ENCODE measurements around the gene CKB. TPM values are rescaled to one million over a fixed set of nuclear protein-coding genes. Genes with fewer than 3 reads are reported as not detected.
A peak's percentile ranks its signal among the peaks of the same experiment; 100 is the strongest.

Gene CKB
- total and polyA plus RNA-seq, 4 donors = 199 to 1,311 (median 755) TPM

DNA sequence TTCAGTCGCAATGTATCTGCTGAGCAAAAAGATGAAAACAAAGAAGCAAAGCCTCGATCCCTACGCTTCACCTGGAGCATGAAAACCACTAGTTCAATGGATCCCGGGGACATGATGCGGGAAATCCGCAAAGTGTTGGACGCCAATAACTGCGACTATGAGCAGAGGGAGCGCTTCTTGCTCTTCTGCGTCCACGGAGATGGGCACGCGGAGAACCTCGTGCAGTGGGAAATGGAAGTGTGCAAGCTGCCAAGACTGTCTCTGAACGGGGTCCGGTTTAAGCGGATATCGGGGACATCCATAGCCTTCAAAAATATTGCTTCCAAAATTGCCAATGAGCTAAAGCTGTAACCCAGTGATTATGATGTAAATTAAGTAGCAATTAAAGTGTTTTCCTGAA is 19.8 kb downstream of the CKB start:
- no peak for DNase-seq (ENCODE audit: low read depth in 4 of 6, low spot score in 6 of 6)
- WGBS (ENCODE audit: insufficient coverage) = 95% methylated on average over 13 of the region's 18 CpGs
- peaks cover 61% of the 10 kb centered on the region for H3K36me3 ChIP-seq (ENCODE audit: control insufficient read depth, insufficient read depth, low read length)
- H3K27ac ChIP-seq (ENCODE audit: low read depth, low read length) = no peak overlapping the region
- no peaks in the 10 kb centered on the region for H3K27me3 ChIP-seq (ENCODE audit: control insufficient read depth, insufficient read depth, low read length)
- peaks cover 7% of the 10 kb centered on the region for H3K4me1 ChIP-seq (ENCODE audit: control insufficient read depth, insufficient read depth, low read length)
- no peak overlapping the region for H3K4me3 ChIP-seq (ENCODE audit: low read depth, low read length)
- H3K9me3 ChIP-seq (ENCODE audit: control insufficient read depth, insufficient read depth, low read length) = no peaks in the 10 kb centered on the region

DNA sequence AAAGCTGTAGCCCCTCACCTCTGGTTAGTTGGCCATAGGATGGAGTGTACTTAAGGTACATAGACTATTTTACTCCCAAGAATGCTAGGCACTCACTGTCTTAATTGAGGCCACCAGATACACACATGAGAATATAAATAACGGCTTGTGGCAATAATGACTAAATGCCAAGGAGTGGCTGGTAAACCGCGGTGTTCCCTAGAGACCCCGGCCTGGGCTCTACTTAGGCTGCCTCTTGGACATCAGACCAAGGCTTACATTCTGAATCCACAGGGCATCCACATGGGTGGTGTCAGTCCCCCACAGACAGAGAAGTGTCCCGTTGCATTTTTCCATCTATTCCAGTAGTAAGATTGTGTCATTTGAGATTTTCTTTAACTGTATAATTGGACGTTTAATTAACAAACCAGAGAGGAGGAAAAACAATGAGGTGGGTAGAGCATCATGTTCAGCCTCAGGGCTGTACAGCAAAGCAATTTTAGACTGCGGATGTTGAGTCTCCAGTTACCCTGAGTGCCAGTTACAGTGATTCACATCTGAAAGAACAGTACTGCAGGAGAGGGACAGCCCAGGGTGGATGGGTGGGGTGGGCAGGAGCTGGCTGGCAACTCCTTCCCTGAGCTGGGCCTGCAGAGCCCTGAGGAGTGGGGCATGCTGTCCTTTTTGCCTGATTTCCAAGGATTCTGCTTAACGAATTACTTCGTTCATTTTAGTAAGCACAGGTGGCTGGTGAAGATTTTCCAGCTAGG is 20.5 kb downstream of the CKB start:
- H3K36me3 ChIP-seq (ENCODE audit: control insufficient read depth, insufficient read depth, low read length) = peaks cover 60% of the 10 kb centered on the region
- 93% methylated on average over 8 of the region's 9 CpGs for WGBS (ENCODE audit: insufficient coverage)

DNA sequence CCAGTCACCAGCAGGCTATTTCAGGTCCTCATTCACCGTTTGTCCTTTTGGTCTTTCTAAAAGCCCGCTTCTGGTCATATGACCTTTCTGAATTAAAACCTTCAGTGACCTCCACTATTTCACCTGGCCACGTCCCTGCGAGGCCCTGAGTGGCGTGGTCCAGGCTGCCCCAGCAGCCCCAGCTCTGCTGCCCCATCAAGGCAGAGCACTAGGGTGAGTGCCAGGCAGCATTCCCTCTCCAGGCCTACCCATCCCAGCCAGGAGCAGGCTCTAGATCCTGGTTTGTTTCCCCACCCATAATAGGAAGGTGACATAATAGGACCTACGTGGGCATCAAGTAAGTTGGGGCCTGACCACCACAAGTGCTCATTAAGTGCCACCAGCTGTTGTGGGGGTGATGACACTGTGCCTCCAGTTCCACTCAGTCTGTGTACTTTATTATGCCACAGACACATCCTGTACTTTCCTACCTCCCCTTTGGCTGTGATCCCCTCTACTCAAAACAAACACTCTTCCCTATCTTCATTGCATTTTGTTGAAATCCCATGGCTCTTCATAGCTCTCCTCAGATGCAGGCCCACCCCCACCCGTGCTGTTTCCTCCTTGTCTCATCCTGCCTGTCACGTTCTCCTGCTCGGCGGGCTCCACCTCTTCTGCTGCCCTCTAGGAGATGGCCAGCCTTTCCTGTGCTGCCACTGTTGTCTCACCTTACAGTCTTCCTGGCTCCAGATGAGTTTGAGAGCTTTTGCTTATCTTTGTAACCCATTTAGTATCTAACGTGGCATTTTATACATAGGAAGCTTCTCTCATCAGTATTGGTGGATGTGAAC is 21.4 kb downstream of the CKB start:
- H3K27ac ChIP-seq (ENCODE audit: low read depth, low read length) = no peak overlapping the region
- no peaks in the 10 kb centered on the region for H3K27me3 ChIP-seq (ENCODE audit: control insufficient read depth, insufficient read depth, low read length)
- H3K9me3 ChIP-seq (ENCODE audit: control insufficient read depth, insufficient read depth, low read length) = no peaks in the 10 kb centered on the region
- WGBS (ENCODE audit: insufficient coverage) = 82% methylated on average over 9 of the region's 11 CpGs
- peaks cover 55% of the 10 kb centered on the region for H3K36me3 ChIP-seq (ENCODE audit: control insufficient read depth, insufficient read depth, low read length)
- no peak for DNase-seq (ENCODE audit: low read depth in 4 of 6, low spot score in 6 of 6)
- peaks cover 7% of the 10 kb centered on the region for H3K4me1 ChIP-seq (ENCODE audit: control insufficient read depth, insufficient read depth, low read length)
- H3K4me3 ChIP-seq (ENCODE audit: low read depth, low read length) = no peak overlapping the region

More for the DNA sequence above, 20.5 kb downstream of the CKB start:
- H3K4me1 ChIP-seq (ENCODE audit: control insufficient read depth, insufficient read depth, low read length) = peaks cover 7% of the 10 kb centered on the region
- H3K9me3 ChIP-seq (ENCODE audit: control insufficient read depth, insufficient read depth, low read length) = no peaks in the 10 kb centered on the region
- H3K4me3 ChIP-seq (ENCODE audit: low read depth, low read length) = no peak overlapping the region
- no peak overlapping the region for H3K27ac ChIP-seq (ENCODE audit: low read depth, low read length)
- H3K27me3 ChIP-seq (ENCODE audit: control insufficient read depth, insufficient read depth, low read length) = no peaks in the 10 kb centered on the region
- DNase-seq (ENCODE audit: low read depth in 4 of 6, low spot score in 6 of 6) = no peak

DNA sequence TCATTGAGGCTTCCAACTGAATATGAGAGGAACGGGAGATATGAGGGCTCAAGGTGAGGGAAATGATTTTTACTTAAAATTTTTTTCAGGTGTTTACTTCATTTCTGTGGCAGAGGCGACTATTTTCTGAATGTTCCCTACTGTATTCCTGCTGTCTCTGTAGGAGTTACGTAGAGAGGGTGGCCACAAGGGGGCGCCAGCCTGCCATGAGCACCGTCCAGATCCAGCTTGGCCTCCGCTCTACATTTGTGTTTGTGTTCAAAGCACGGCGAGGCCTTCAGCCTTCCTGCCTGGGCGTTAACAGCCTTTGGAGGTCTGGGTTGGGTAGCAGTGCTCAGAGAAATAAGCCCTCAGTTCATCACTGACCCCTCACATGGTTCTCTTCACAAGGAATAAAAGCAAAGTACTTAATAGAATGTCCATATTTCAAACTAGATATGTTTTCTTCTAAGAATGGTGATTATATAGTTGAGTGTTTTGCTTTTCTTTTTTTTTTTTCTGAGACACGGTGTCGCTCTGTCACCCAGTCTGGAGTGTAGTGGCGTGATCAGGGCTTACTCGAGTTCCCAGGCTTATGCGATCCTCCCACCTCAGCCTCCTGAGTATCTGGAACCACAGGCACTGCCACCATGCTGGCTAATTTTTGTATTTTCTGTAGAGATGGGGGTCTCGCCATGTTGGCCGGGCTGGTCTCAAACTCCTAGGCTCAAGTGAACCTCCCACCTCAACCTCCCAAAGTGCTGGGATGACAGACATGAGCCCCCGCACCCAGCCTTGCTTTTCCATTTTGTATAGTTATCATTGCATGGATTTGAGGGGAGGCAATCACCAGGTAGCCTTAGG is 22.3 kb downstream of the CKB start:
- H3K36me3 ChIP-seq (ENCODE audit: control insufficient read depth, insufficient read depth, low read length) = peaks cover 52% of the 10 kb centered on the region
- WGBS (ENCODE audit: insufficient coverage) = 12% methylated on average over 3 of the region's 17 CpGs
- DNase-seq (ENCODE audit: low read depth in 4 of 6, low spot score in 6 of 6) = peak in 3 of 6 donors; percentile 81 to 95 (median 94)
- no peak overlapping the region for H3K4me3 ChIP-seq (ENCODE audit: low read depth, low read length)
- H3K4me1 ChIP-seq (ENCODE audit: control insufficient read depth, insufficient read depth, low read length) = peaks cover 7% of the 10 kb centered on the region
- no peaks in the 10 kb centered on the region for H3K27me3 ChIP-seq (ENCODE audit: control insufficient read depth, insufficient read depth, low read length)
- peak overlapping the region; percentile 55 for H3K27ac ChIP-seq (ENCODE audit: low read depth, low read length)
- no peaks in the 10 kb centered on the region for H3K9me3 ChIP-seq (ENCODE audit: control insufficient read depth, insufficient read depth, low read length)

DNA sequence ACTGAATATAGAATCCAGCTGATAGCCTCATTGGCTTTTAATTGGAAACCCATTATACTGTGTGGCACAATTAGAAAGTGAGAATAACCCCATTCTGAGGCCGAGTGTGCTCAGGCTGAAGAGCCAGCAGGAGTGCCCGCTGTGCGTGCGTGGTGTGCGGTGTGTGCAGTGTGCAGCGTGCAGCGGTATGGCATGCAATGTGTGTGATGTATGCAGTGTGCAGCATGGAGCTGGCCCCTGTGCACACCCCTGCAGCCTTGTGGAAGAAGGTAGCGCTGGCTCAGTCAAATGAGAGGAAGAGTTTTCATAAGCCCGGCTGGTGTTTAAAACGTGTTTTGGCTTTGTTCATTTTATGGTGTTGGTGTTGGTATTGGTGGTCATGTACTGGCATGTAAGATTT is 22.9 kb downstream of the CKB start:
- H3K36me3 ChIP-seq (ENCODE audit: control insufficient read depth, insufficient read depth, low read length) = peaks cover 51% of the 10 kb centered on the region

DNA sequence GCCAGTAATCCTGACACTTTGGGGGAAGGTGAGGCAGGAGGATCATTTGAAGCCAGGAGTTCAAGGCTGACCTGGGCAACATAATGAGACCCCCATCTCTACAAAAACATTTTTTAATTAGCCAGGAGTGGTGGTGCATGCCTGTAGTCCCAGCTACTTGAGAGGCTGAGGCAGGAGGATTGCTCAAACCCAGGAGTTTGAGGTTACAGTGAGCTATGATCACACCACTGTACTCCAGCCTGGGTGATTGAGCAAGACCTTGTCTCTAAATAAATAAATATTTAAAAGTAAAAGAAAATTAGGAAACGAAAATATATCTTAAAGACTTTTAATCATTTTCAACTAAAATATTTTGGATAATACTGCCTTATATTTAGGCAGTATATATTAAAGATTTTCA is 25.9 kb downstream of the CKB start:
- no peak overlapping the region for H3K4me3 ChIP-seq (ENCODE audit: low read depth, low read length)
- H3K9me3 ChIP-seq (ENCODE audit: control insufficient read depth, insufficient read depth, low read length) = no peaks in the 10 kb centered on the region
- peaks cover 7% of the 10 kb centered on the region for H3K4me1 ChIP-seq (ENCODE audit: control insufficient read depth, insufficient read depth, low read length)
- no CpG with 5 or more reads among the region's 1 CpG for WGBS (ENCODE audit: insufficient coverage)
- H3K36me3 ChIP-seq (ENCODE audit: control insufficient read depth, insufficient read depth, low read length) = peaks cover 45% of the 10 kb centered on the region
- no peaks in the 10 kb centered on the region for H3K27me3 ChIP-seq (ENCODE audit: control insufficient read depth, insufficient read depth, low read length)
- no peak for DNase-seq (ENCODE audit: low read depth in 4 of 6, low spot score in 6 of 6)
- no peak overlapping the region for H3K27ac ChIP-seq (ENCODE audit: low read depth, low read length)

More for the DNA sequence above, 22.9 kb downstream of the CKB start:
- Histone ChIP-seq H3K9me3 (ENCODE audit: control insufficient read depth, insufficient read depth, low read length) (no peaks in the 10 kb centered on the region), H3K27me3 (ENCODE audit: control insufficient read depth, insufficient read depth, low read length) (no peaks in the 10 kb centered on the region), H3K4me1 (ENCODE audit: control insufficient read depth, insufficient read depth, low read length) (peaks cover 7% of the 10 kb centered on the region), H3K27ac (ENCODE audit: low read depth, low read length) (no peak overlapping the region), H3K4me3 (ENCODE audit: low read depth, low read length) (no peak overlapping the region)
- WGBS (ENCODE audit: insufficient coverage) = 62% methylated on average over 10 of the region's 10 CpGs
- DNase-seq (ENCODE audit: low read depth in 4 of 6, low spot score in 6 of 6) = no peak

DNA sequence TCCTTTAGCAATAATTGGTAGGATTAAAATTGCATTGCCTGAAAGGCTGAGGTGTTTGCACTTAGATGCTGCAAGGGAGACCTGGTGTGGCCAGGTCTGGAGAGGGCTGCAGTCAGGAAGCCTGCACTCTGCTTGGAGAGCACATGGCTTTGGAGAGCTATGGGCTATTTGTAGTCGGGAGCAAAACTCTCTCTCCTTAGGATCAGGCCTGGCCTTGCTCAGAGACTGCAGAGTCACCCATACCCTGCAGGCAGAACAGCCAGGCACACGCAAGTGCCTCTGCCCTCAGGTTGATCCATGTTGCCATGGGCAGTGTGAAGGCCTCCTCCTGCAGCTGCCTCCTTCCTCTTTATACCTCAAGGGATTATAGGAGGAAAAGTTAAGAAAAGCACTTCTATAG is 26.8 kb downstream of the CKB start:
- Histone ChIP-seq H3K4me3 (ENCODE audit: low read depth, low read length) (no peak overlapping the region), H3K27me3 (ENCODE audit: control insufficient read depth, insufficient read depth, low read length) (no peaks in the 10 kb centered on the region), H3K9me3 (ENCODE audit: control insufficient read depth, insufficient read depth, low read length) (no peaks in the 10 kb centered on the region), H3K27ac (ENCODE audit: low read depth, low read length) (no peak overlapping the region), H3K36me3 (ENCODE audit: control insufficient read depth, insufficient read depth, low read length) (peaks cover 40% of the 10 kb centered on the region), H3K4me1 (ENCODE audit: control insufficient read depth, insufficient read depth, low read length) (peaks cover 7% of the 10 kb centered on the region)
- no peak for DNase-seq (ENCODE audit: low read depth in 4 of 6, low spot score in 6 of 6)
- WGBS (ENCODE audit: insufficient coverage) = 86% methylated on average over 2 of the region's 2 CpGs

DNA sequence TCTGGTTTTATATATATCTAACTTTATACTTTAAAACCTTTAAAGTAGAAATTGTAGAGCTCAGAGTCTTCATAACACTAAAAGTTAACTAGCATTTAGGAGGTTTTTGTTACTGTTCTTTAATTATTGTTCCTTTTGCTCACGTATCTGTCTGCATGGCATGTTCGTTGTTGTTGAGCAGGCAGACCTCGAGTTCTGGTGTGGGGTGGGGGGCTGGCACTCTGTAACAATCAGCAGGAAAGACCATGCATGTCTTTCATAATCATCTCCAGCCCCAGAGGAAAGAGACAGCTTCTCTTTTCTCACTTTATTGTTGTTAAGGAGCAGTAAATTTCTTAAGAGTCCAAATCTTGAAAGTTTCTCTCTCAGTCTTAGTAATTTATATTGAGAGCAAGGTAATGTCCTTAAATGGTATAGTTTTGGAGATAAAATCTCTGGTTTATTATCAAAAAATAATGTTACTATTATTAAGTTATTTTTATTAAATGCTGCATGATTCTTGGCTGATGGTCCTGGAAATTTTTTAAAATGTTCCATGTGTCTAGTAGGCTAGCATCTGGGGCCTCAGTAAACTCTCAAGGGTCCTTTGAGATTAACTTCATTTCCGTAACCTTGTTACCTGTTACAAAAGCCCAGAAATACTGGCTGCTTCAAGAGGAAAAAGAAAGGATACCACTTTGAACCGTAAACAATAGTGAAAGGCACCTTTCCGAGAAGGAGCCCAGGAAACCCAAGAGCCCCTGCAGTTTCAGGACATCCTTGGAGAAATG is 30.3 kb downstream of the CKB start:
- H3K36me3 ChIP-seq (ENCODE audit: control insufficient read depth, insufficient read depth, low read length) = peaks cover 33% of the 10 kb centered on the region
- no peaks in the 10 kb centered on the region for H3K27me3 ChIP-seq (ENCODE audit: control insufficient read depth, insufficient read depth, low read length)
- no peaks in the 10 kb centered on the region for H3K9me3 ChIP-seq (ENCODE audit: control insufficient read depth, insufficient read depth, low read length)
- 81% methylated on average over 2 of the region's 6 CpGs for WGBS (ENCODE audit: insufficient coverage)
- no peak overlapping the region for H3K4me3 ChIP-seq (ENCODE audit: low read depth, low read length)
- no peaks in the 10 kb centered on the region for H3K4me1 ChIP-seq (ENCODE audit: control insufficient read depth, insufficient read depth, low read length)
- no peak overlapping the region for H3K27ac ChIP-seq (ENCODE audit: low read depth, low read length)
- DNase-seq (ENCODE audit: low read depth in 4 of 6, low spot score in 6 of 6) = no peak

DNA sequence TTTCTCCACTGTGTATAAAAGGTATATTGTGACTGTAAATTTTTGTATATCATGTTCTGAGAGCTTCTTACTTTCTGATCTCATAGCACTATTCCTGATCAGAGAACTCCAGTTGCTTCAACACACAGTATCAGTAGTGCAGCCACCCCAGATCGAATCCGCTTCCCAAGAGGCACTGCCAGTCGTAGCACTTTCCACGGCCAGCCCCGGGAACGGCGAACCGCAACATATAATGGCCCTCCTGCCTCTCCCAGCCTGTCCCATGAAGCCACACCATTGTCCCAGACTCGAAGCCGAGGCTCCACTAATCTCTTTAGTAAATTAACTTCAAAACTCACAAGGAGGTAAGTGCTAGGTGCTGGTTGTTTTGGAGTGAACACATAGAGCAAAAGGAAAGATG is 30.9 kb downstream of the CKB start:
- Histone ChIP-seq H3K27me3 (ENCODE audit: control insufficient read depth, insufficient read depth, low read length) (no peaks in the 10 kb centered on the region), H3K36me3 (ENCODE audit: control insufficient read depth, insufficient read depth, low read length) (peaks cover 31% of the 10 kb centered on the region), H3K4me1 (ENCODE audit: control insufficient read depth, insufficient read depth, low read length) (no peaks in the 10 kb centered on the region), H3K4me3 (ENCODE audit: low read depth, low read length) (no peak overlapping the region), H3K27ac (ENCODE audit: low read depth, low read length) (no peak overlapping the region), H3K9me3 (ENCODE audit: control insufficient read depth, insufficient read depth, low read length) (no peaks in the 10 kb centered on the region)
- WGBS (ENCODE audit: insufficient coverage) = 96% methylated on average over 8 of the region's 10 CpGs
- DNase-seq (ENCODE audit: low read depth in 4 of 6, low spot score in 6 of 6) = no peak

Measured in spinal cord (tissue), 10 donors.